HG03565 (cell line): ENCODE measurements around the gene FTO.

Experiments
- ATAC-seq: cut with Tn5 transposase; IDR thresholded peaks from one replicate; pipeline ENCODE4 v1.9.1; 2021; ENCODE audit warnings: mild to moderate bottlenecking, moderate library complexity; ENCODE audit not compliant: unreplicated experiment

The FTO gene

GRCh38 chr16:53991754-53992378, 287.9 kb downstream of the FTO start:
- ATAC-seq = no peak

GRCh38 chr16:53995378-53995777, 291.4 kb downstream of the FTO start:
- no peak for ATAC-seq

- ATAC-seq = no peak
These were observed 293.0 kb downstream of the FTO start for GRCh38 chr16:53996961-53997360.

- no peak for ATAC-seq
These were observed 294.3 kb downstream of the FTO start for GRCh38 chr16:53998024-53998810.

- ATAC-seq = no peak
These were observed 295.1 kb downstream of the FTO start for GRCh38 chr16:53998966-53999522.

GRCh38 chr16:53999841-54000240, 295.9 kb downstream of the FTO start:
- no peak for ATAC-seq

GRCh38 chr16:54000361-54000760, 296.4 kb downstream of the FTO start:
- no peak for ATAC-seq

- no peak for ATAC-seq
These were observed 302.7 kb downstream of the FTO start for GRCh38 chr16:54006693-54007092.

- no peak for ATAC-seq
These were observed 303.5 kb downstream of the FTO start for GRCh38 chr16:54007504-54007903.

- no peak for ATAC-seq
These were observed 305.7 kb downstream of the FTO start for GRCh38 chr16:54009464-54010176.

- no peak for ATAC-seq
These were observed 311.2 kb downstream of the FTO start for GRCh38 chr16:54015147-54015546.

GRCh38 chr16:54022362-54022761, 318.4 kb downstream of the FTO start:
- ATAC-seq = no peak

- ATAC-seq = no peak
These were observed 322.5 kb downstream of the FTO start for GRCh38 chr16:54026456-54026855.

- ATAC-seq = no peak
These were observed 323.1 kb downstream of the FTO start for GRCh38 chr16:54027062-54027461.

GRCh38 chr16:54027558-54027957, 323.6 kb downstream of the FTO start:
- no peak for ATAC-seq

GRCh38 chr16:54027995-54028394, 324.0 kb downstream of the FTO start:
- no peak for ATAC-seq

- ATAC-seq = no peak
These were observed 326.5 kb downstream of the FTO start for GRCh38 chr16:54030451-54030850.

- no peak for ATAC-seq
These were observed 327.3 kb downstream of the FTO start for GRCh38 chr16:54031107-54031760.

GRCh38 chr16:54033747-54034146, 329.8 kb downstream of the FTO start:
- no peak for ATAC-seq

GRCh38 chr16:54034684-54035083, 330.7 kb downstream of the FTO start:
- no peak for ATAC-seq

GRCh38 chr16:54040480-54040879, 336.5 kb downstream of the FTO start:
- ATAC-seq = no peak
